HCT116 (cell line): ENCODE data around the gene TK2.

Source experiments
- CTCF ChIP-seq, 3 experiments: fragments of 200-600 bp in 1 of 3; sonication (generic) in 1 of 3; IDR thresholded peaks in 2 of 3; conservative IDR thresholded peaks in 1 of 3; 2 replicates each; pipeline ENCODE4 v1.5.1; 2012 to 2017; ENCODE audit warnings: low read depth in 2 of 3, low read length in 2 of 3, antibody characterized with exemption in 1 of 3, borderline replicate concordance in 1 of 3, control low read depth in 1 of 3, mild to moderate bottlenecking in 1 of 3, mixed read lengths in 1 of 3, mixed run types in 1 of 3, moderate library complexity in 1 of 3; ENCODE audit not compliant: insufficient read depth in 1 of 3
- EZH2 ChIP-seq: fragments of 200-600 bp; sonication (generic); IDR thresholded peaks from 2 replicates; pipeline ENCODE4 v1.6.1; 2017; ENCODE audit warnings: antibody characterized with exemption, mixed run types
- JUND ChIP-seq: IDR thresholded peaks from 2 replicates; pipeline ENCODE4 v1.6.1; 2012
- MAX ChIP-seq: IDR thresholded peaks from 2 replicates; pipeline ENCODE4 v1.6.1; 2012
- POLR2A ChIP-seq: IDR thresholded peaks from 2 replicates; pipeline ENCODE4 v1.7.0; 2011; ENCODE audit warnings: borderline replicate concordance; ENCODE audit not compliant: insufficient read depth, insufficient read length; ENCODE audit errors: extremely low read depth
- POLR2AphosphoS5 ChIP-seq: IDR thresholded peaks from 2 replicates; pipeline ENCODE4 v1.6.1; 2011; ENCODE audit warnings: mild to moderate bottlenecking, low read depth, low read length, moderate library complexity
- RAD21 ChIP-seq: IDR thresholded peaks from 2 replicates; pipeline ENCODE4 v1.6.1; 2012; ENCODE audit warnings: low read depth, mild to moderate bottlenecking
- REST ChIP-seq: IDR thresholded peaks from 2 replicates; pipeline ENCODE4 v1.6.1; 2012; ENCODE audit warnings: low read depth
- SIN3A ChIP-seq: IDR thresholded peaks from 2 replicates; pipeline ENCODE4 v1.6.1; 2012; ENCODE audit warnings: low read depth
- TCF7L2 ChIP-seq: IDR thresholded peaks from 2 replicates; pipeline ENCODE4 v1.7.0; 2011; ENCODE audit warnings: borderline replicate concordance, inconsistent platforms; ENCODE audit not compliant: insufficient read depth, insufficient read length; ENCODE audit errors: extremely low read depth
- YY1 ChIP-seq: IDR thresholded peaks from 2 replicates; pipeline ENCODE4 v1.6.1; 2011; ENCODE audit warnings: low read length, low read depth, moderate library complexity, mild to moderate bottlenecking; ENCODE audit not compliant: insufficient replicate concordance; ENCODE audit errors: extremely low read depth
- ZBTB33 ChIP-seq: IDR thresholded peaks from 2 replicates; pipeline ENCODE4 v1.6.1; 2011; ENCODE audit warnings: mild to moderate bottlenecking, low read length, moderate library complexity; ENCODE audit not compliant: insufficient replicate concordance; ENCODE audit errors: extremely low read depth

DNA sequence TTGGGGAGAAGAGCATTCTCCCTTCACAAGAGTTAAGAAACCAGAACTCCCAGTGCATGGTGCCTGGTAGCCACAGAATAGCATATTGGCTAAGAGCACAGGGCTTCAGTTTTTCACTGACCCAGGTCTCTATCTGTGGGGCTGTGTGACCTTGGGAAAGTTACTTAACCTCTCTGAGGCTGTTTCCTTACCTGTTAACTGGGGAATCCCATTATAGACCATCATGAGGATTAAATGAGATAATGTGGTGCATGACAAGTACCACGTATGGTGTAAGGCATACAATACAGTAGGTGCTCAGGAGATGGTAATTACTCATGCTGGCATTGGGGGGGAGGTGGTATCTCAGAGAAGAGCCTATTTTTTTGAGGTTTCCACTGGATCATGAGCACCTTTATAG is 89.2 kb downstream of the TK2 start:
- TF ChIP-seq POLR2A (no peak), CTCF (IDR thresholded peaks at IDR 0.05 in 2 of 3, conservative IDR thresholded peaks at IDR 0.05 in 1 of 3; ENCODE audit: borderline replicate concordance in 1 of 3, insufficient read depth in 1 of 3, low read depth in 2 of 3, low read length in 2 of 3) (no peak), SIN3A (no peak), MAX (no peak), YY1 (no peak), ZBTB33 (no peak), EZH2 (no peak), JUND (no peak), RAD21 (no peak), POLR2AphosphoS5 (no peak), TCF7L2 (no peak), REST (no peak)
